Liver (tissue), 3 donors: ENCODE results near the gene PLS3.

Source experiments
- ATF3 ChIP-seq: IDR thresholded peaks from 2 replicates; pipeline ENCODE4 v1.6.1; 2016; ENCODE audit warnings: antibody characterized with exemption
- EGR1 ChIP-seq, 2 donors: IDR thresholded peaks; 2 replicates each; pipeline ENCODE4 v1.6.1; 2016 to 2018; ENCODE audit warnings: antibody characterized with exemption in 2 of 2, low read depth in 2 of 2
- GABPA ChIP-seq, 2 donors: IDR thresholded peaks in 1 of 2; conservative IDR thresholded peaks in 1 of 2; 2 replicates each; pipeline ENCODE4 v1.6.1; 2016; ENCODE audit warnings: antibody characterized with exemption in 2 of 2, mild to moderate bottlenecking in 1 of 2, moderate library complexity in 1 of 2
- JUND ChIP-seq, 2 donors: IDR thresholded peaks; 2 replicates each; pipeline ENCODE4 v1.6.1; 2016; ENCODE audit warnings: antibody characterized with exemption in 2 of 2
- MAX ChIP-seq: IDR thresholded peaks from 2 replicates; pipeline ENCODE4 v1.6.1; 2016; ENCODE audit warnings: antibody characterized with exemption
- NR2F2 ChIP-seq: IDR thresholded peaks from 2 replicates; pipeline ENCODE4 v1.6.1; 2016; ENCODE audit warnings: antibody characterized with exemption
- RAD21 ChIP-seq, 2 donors: IDR thresholded peaks; 2 replicates each; pipeline ENCODE4 v1.6.1; 2016; ENCODE audit warnings: antibody characterized with exemption in 2 of 2, mild to moderate bottlenecking in 2 of 2
- REST ChIP-seq: IDR thresholded peaks from 2 replicates; pipeline ENCODE4 v1.6.1; 2016; ENCODE audit warnings: antibody characterized with exemption, mild to moderate bottlenecking
- RXRA ChIP-seq, 2 donors: IDR thresholded peaks; 2 replicates each; pipeline ENCODE4 v1.6.1; 2017 to 2018; ENCODE audit warnings: antibody characterized with exemption in 2 of 2, mild to moderate bottlenecking in 1 of 2
- SP1 ChIP-seq: IDR thresholded peaks from 2 replicates; pipeline ENCODE4 v1.6.1; 2018; ENCODE audit warnings: antibody characterized with exemption, mild to moderate bottlenecking
- TAF1 ChIP-seq: conservative IDR thresholded peaks from 2 replicates; pipeline ENCODE4 v1.6.1; 2016; ENCODE audit warnings: antibody characterized with exemption, mild to moderate bottlenecking
- YY1 ChIP-seq: IDR thresholded peaks from 2 replicates; pipeline ENCODE4 v1.6.1; 2016; ENCODE audit warnings: antibody characterized with exemption, mild to moderate bottlenecking
- ZBTB33 ChIP-seq: IDR thresholded peaks from 2 replicates; pipeline ENCODE4 v1.6.1; 2016; ENCODE audit warnings: antibody characterized with exemption
- TF ChIP-seq, protein P1 (sequence below): fragments of 150-350 bp; IDR thresholded peaks from 2 replicates; pipeline ENCODE4 v1.5.1; 2017; ENCODE audit warnings: improper control_type of control experiment, low read depth, low read length; ENCODE audit not compliant: missing input control
- donor health status: healthy.
- donor health status: healthy.

GRCh38 chrX:115531818-115532403, 29.1 kb upstream of the PLS3 start:
- TF ChIP-seq, protein P1, sequence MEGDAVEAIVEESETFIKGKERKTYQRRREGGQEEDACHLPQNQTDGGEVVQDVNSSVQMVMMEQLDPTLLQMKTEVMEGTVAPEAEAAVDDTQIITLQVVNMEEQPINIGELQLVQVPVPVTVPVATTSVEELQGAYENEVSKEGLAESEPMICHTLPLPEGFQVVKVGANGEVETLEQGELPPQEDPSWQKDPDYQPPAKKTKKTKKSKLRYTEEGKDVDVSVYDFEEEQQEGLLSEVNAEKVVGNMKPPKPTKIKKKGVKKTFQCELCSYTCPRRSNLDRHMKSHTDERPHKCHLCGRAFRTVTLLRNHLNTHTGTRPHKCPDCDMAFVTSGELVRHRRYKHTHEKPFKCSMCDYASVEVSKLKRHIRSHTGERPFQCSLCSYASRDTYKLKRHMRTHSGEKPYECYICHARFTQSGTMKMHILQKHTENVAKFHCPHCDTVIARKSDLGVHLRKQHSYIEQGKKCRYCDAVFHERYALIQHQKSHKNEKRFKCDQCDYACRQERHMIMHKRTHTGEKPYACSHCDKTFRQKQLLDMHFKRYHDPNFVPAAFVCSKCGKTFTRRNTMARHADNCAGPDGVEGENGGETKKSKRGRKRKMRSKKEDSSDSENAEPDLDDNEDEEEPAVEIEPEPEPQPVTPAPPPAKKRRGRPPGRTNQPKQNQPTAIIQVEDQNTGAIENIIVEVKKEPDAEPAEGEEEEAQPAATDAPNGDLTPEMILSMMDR, result no peak
- no peak for TF ChIP-seq ATF3
- no peak for TF ChIP-seq JUND (IDR thresholded peaks at IDR 0.05)
- TF ChIP-seq RAD21 (IDR thresholded peaks at IDR 0.05), result no peak
- no peak for TF ChIP-seq TAF1
- TF ChIP-seq MAX, result no peak
- TF ChIP-seq REST, result no peak
- TF ChIP-seq RXRA (IDR thresholded peaks at IDR 0.05), result no peak
- TF ChIP-seq ZBTB33, result no peak
- no peak for TF ChIP-seq SP1
- no peak for TF ChIP-seq GABPA (IDR thresholded peaks at IDR 0.05 in 1 of 2, conservative IDR thresholded peaks at IDR 0.05 in 1 of 2)
- TF ChIP-seq YY1, result no peak
- TF ChIP-seq EGR1 (IDR thresholded peaks at IDR 0.05; ENCODE audit: low read depth in 2 of 2), result no peak
- TF ChIP-seq NR2F2, result no peak
